ENCODE results near the gene COPG2. TPM values are rescaled to one million over a fixed set of nuclear protein-coding genes. Genes with fewer than 3 reads are reported as not detected.
A peak's percentile ranks its signal among the peaks of the same experiment; 100 is the strongest.
"Not testable (repeated sequence)": the region's sequence is repeated elsewhere in the genome, so short reads cannot be mapped to it uniquely, and the experiment has no call there.

Gene COPG2
- total and polyA plus RNA-seq, 2 donors (not counting 1 experiment from before 2014, with no cell fraction given) = 47.8 to 52.4 TPM

DNA sequence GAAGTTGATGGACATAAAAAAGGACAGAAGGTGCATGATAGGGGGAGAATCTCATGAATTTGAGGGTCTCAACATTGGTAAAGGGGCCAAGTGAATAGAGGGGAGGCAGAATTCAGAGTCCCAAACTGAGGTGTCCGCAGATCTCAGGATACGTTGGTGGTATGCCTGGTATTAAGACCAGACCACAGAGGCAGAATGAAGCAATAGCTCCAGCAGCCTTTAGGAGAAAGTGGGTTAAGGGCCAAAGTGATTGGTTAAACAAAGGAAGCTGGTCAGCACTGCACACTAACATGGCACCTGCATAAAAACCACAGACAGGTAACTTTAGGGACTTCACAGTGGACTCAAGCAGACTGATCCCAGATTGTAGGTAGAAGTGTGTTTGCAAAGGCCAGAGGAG is 139.1 kb downstream of the COPG2 start:
- Histone ChIP-seq H3K79me2 (ENCODE audit: control insufficient read depth, insufficient read depth, low read length) (no peaks in the 10 kb centered on the region), H3K4me2 (ENCODE audit: extremely low read depth, insufficient read depth, low read length) (no peak overlapping the region), H3K9ac (ENCODE audit: insufficient read depth, low read length) (no peak overlapping the region), H3K9me3 (ENCODE audit: control insufficient read depth, insufficient read depth, low read depth, low read length) (no peaks in the 10 kb centered on the region), H3K4me1 (ENCODE audit: control insufficient read depth, extremely low read depth, insufficient read depth, low read length) (no peaks in the 10 kb centered on the region), H3K36me3 (ENCODE audit: control insufficient read depth, insufficient read depth, low read length) (peaks cover 8% of the 10 kb centered on the region), H4K20me1 (ENCODE audit: control insufficient read depth, extremely low read depth, insufficient read depth, low read length) (no peaks in the 10 kb centered on the region), H3K27me3 (ENCODE audit: control insufficient read depth, insufficient read depth, low read length) (no peaks in the 10 kb centered on the region), H3K27ac (ENCODE audit: insufficient read depth, low read length) (no peak overlapping the region), H3K4me3 (replicated peaks in 1 of 4; ENCODE audit: control extremely low read depth in 1 of 4, insufficient read depth in 1 of 4, low read depth in 3 of 4, low read length in 4 of 4) (no peak overlapping the region), H2AFZ (ENCODE audit: low read length) (no peak overlapping the region)
- TF ChIP-seq, protein P1, sequence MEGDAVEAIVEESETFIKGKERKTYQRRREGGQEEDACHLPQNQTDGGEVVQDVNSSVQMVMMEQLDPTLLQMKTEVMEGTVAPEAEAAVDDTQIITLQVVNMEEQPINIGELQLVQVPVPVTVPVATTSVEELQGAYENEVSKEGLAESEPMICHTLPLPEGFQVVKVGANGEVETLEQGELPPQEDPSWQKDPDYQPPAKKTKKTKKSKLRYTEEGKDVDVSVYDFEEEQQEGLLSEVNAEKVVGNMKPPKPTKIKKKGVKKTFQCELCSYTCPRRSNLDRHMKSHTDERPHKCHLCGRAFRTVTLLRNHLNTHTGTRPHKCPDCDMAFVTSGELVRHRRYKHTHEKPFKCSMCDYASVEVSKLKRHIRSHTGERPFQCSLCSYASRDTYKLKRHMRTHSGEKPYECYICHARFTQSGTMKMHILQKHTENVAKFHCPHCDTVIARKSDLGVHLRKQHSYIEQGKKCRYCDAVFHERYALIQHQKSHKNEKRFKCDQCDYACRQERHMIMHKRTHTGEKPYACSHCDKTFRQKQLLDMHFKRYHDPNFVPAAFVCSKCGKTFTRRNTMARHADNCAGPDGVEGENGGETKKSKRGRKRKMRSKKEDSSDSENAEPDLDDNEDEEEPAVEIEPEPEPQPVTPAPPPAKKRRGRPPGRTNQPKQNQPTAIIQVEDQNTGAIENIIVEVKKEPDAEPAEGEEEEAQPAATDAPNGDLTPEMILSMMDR (conservative IDR thresholded peaks at IDR 0.05 in 1 of 2, IDR thresholded peaks at IDR 0.05 in 1 of 2; ENCODE audit: low read depth in 1 of 2, low read length in 2 of 2) = no peak
- no peak for TF ChIP-seq EZH2 (IDR thresholded peaks at IDR 0.05; ENCODE audit: low read length, missing control alignments)
- DNase-seq (ENCODE audit: low read depth in 2 of 2) = peak in 1 of 2 donors; percentile 14

DNA sequence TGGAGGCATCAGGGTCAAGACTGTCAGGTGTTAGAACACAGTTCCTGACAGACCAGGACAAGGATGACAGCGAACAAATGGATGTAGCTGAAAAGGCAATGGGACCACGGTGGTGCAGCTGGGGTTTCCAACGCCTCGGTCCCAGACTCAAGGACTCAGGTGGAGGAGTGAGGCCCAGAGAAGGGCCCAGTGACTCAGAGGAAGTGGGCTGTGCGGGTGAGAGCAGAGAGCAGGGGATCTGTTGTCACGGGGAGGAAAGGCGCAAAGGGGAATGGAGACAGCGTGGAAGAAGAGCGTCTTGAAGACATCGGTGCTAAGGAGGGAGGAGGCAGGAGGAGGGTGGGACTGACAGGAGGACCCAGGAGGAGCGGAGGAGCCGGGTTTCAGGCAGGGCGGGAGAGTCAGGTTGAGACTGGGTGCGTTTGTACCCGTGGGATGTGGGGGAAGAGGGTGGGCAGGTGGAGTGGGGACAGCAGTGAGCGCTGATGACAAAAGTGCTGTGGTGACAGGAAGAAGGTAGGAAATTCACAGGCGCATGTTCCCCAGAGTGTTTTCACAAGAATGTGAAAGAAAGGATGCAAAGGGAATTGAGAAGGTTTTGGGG is 140.7 kb downstream of the COPG2 start:
- H3K27me3 ChIP-seq (ENCODE audit: control insufficient read depth, insufficient read depth, low read length); H3K79me2 ChIP-seq (ENCODE audit: control insufficient read depth, insufficient read depth, low read length); H3K9me3 ChIP-seq (ENCODE audit: control insufficient read depth, insufficient read depth, low read depth, low read length); H3K4me3 ChIP-seq (replicated peaks in 1 of 4; ENCODE audit: control extremely low read depth in 1 of 4, insufficient read depth in 1 of 4, low read depth in 3 of 4, low read length in 4 of 4); H3K27ac ChIP-seq (ENCODE audit: insufficient read depth, low read length); H2AFZ ChIP-seq (ENCODE audit: low read length); DNase-seq (ENCODE audit: low read depth in 2 of 2); H4K20me1 ChIP-seq (ENCODE audit: control insufficient read depth, extremely low read depth, insufficient read depth, low read length); H3K4me2 ChIP-seq (ENCODE audit: extremely low read depth, insufficient read depth, low read length); H3K4me1 ChIP-seq (ENCODE audit: control insufficient read depth, extremely low read depth, insufficient read depth, low read length); H3K9ac ChIP-seq (ENCODE audit: insufficient read depth, low read length); H3K36me3 ChIP-seq (ENCODE audit: control insufficient read depth, insufficient read depth, low read length): not testable (repeated sequence)

DNA sequence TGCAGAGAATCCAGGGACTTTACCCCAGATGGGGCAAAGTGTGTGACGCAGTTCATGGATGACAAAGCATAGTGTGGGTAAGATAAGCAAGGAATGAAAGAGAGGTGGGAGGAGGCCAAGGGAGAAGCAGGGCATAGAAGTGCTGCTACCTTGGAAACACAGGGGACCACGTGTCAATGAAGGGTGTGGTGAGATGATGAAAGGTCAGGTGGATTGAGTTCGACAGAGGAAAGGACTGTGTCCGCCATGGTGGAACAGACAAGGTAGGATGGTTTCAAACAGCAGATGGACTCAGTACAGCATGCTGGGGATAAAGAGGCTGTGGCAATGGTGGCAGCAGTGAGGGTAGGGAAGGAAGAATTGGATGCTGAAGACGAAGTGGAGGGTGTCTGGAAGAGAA is 143.9 kb downstream of the COPG2 start:
- H3K27me3 ChIP-seq (ENCODE audit: control insufficient read depth, insufficient read depth, low read length) = no peaks in the 10 kb centered on the region
- H3K4me3 ChIP-seq (replicated peaks in 1 of 4; ENCODE audit: control extremely low read depth in 1 of 4, insufficient read depth in 1 of 4, low read depth in 3 of 4, low read length in 4 of 4) = no peak overlapping the region
- no peak overlapping the region for H3K9ac ChIP-seq (ENCODE audit: insufficient read depth, low read length)
- H3K27ac ChIP-seq (ENCODE audit: insufficient read depth, low read length) = no peak overlapping the region
- no peak overlapping the region for H2AFZ ChIP-seq (ENCODE audit: low read length)
- no peaks in the 10 kb centered on the region for H3K4me1 ChIP-seq (ENCODE audit: control insufficient read depth, extremely low read depth, insufficient read depth, low read length)
- H3K4me2 ChIP-seq (ENCODE audit: extremely low read depth, insufficient read depth, low read length) = no peak overlapping the region
- no peaks in the 10 kb centered on the region for H4K20me1 ChIP-seq (ENCODE audit: control insufficient read depth, extremely low read depth, insufficient read depth, low read length)
- H3K36me3 ChIP-seq (ENCODE audit: control insufficient read depth, insufficient read depth, low read length) = peaks cover 4% of the 10 kb centered on the region
- H3K79me2 ChIP-seq (ENCODE audit: control insufficient read depth, insufficient read depth, low read length) = no peaks in the 10 kb centered on the region
- no peaks in the 10 kb centered on the region for H3K9me3 ChIP-seq (ENCODE audit: control insufficient read depth, insufficient read depth, low read depth, low read length)
- no peak for DNase-seq (ENCODE audit: low read depth in 2 of 2)
- no peak for TF ChIP-seq EZH2 (IDR thresholded peaks at IDR 0.05; ENCODE audit: low read length, missing control alignments)
- TF ChIP-seq, protein P1 (conservative IDR thresholded peaks at IDR 0.05 in 1 of 2, IDR thresholded peaks at IDR 0.05 in 1 of 2; ENCODE audit: low read depth in 1 of 2, low read length in 2 of 2) = no peak

DNA sequence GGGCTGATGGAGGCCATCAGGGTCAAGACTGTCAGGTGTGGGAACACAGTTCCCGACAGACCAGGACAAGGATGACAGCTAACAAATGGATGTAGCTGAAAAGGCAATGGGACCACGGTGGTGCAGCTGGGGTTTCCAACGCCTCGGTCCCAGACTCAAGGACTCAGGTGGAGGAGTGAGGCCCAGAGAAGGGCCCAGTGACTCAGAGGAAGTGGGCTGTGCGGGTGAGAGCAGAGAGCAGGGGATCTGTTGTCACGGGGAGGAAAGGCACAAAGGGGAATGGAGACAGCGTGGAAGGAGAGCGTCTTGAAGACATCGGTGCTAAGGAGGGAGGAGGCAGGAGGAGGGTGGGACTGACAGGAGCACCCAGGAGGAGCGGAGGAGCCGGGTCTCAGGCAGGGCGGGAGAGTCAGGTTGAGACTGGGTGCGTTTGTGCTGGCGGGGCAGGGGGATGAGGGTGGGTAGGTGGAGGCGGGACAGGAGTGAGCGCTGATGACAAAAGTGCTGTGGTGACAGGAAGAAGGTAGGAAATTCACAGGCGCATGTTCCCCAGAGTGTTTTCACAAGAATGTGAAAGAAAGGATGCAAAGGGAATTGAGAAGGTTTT is 144.9 kb downstream of the COPG2 start:
- H3K79me2 ChIP-seq (ENCODE audit: control insufficient read depth, insufficient read depth, low read length); H2AFZ ChIP-seq (ENCODE audit: low read length); H3K4me2 ChIP-seq (ENCODE audit: extremely low read depth, insufficient read depth, low read length); H3K9me3 ChIP-seq (ENCODE audit: control insufficient read depth, insufficient read depth, low read depth, low read length); H3K36me3 ChIP-seq (ENCODE audit: control insufficient read depth, insufficient read depth, low read length); H3K4me3 ChIP-seq (replicated peaks in 1 of 4; ENCODE audit: control extremely low read depth in 1 of 4, insufficient read depth in 1 of 4, low read depth in 3 of 4, low read length in 4 of 4); H3K27ac ChIP-seq (ENCODE audit: insufficient read depth, low read length); H3K4me1 ChIP-seq (ENCODE audit: control insufficient read depth, extremely low read depth, insufficient read depth, low read length); H4K20me1 ChIP-seq (ENCODE audit: control insufficient read depth, extremely low read depth, insufficient read depth, low read length); H3K9ac ChIP-seq (ENCODE audit: insufficient read depth, low read length); H3K27me3 ChIP-seq (ENCODE audit: control insufficient read depth, insufficient read depth, low read length); DNase-seq (ENCODE audit: low read depth in 2 of 2): not testable (repeated sequence)

All from fibroblast of lung (primary cell).